Stimulated activated CD4-positive, alpha-beta T cell treated with anti-CD3 and anti-CD28 coated beads, TNF-alpha, amount 100 ng/mL, for 1 hour (primary cell): ENCODE results near the gene GLTP.

Experiments
- DNase-seq, 3 donors: peaks; one replicate each; pipeline ENCODE4 v3.0.0-alpha.2; 2020; ENCODE audit warnings: low read depth in 3 of 3, low spot score in 1 of 3

Gene GLTP

DNA sequence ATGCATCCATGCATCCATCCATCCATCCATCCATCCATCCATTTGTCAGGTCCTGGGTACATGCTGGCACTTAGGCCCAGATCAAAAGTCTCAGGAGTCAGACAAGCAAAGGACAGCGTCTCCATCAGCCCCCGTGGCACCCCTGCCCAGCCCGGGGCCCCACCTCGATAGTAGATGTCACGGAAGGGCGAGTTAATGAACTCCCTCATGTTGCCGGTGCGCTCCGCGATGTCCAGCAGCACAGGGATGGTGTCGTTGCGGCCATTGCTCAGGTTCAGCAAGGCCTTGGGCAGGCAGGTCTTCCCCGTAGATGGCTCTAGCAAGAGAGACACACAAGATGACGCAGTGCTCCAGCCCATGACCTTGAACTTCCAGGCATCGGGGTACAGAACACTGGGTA, 77.5 kb downstream of the GLTP start:
- DNase-seq = no peak
